GM19372 (cell line): ENCODE measurements around the gene TNP2.

ENCODE experiments used
- ATAC-seq: cut with Tn5 transposase; IDR thresholded peaks from one replicate; pipeline ENCODE4 v1.9.1; 2021; ENCODE audit warnings: mild to moderate bottlenecking, low read depth, moderate library complexity; ENCODE audit not compliant: unreplicated experiment

The TNP2 gene

DNA sequence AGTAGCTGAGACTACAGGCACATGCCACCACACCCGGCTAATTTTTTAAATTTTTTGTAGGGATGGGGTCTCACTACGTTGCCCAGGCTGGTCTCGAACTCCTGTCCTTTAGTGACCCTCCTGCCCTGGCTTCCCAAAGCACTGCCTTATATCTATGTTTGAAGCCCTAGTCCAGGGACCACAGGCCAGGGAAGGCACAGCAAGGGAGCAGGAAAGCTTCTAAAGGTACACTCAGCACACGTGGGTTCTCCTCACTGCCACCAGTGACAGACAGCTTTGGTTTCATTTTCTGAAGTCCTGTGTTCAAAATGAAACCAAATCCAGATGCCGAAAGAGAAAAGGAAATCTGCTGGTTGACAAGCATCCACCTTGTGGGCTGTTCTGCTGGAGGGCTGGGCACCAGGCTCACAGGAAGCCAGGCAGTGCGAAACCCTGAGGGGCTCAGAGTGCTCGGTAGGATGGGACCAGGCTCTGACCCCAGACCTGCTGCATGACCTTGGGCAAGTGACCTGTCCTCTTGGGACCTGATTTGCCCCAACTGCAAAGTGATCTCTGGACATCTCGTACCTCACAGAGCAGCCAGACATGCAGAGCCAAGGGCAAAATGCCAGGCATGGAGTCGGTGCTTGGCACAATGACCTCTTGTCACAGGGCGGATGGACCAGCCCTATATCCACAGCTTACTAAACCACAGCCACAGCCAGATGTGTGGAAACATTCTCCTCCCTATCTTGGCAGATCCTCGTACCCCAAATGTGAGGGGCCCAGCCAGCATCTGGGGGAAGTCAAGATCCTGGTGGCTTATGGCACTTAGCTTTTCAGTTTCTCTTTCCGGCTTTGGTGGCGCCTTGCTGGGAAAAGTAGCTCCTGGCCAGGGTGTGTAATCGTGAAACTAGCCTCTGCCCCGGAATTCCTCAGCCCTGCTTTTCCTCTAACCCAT lies 10.3 kb downstream of the TNP2 start:
- no peak for ATAC-seq

DNA sequence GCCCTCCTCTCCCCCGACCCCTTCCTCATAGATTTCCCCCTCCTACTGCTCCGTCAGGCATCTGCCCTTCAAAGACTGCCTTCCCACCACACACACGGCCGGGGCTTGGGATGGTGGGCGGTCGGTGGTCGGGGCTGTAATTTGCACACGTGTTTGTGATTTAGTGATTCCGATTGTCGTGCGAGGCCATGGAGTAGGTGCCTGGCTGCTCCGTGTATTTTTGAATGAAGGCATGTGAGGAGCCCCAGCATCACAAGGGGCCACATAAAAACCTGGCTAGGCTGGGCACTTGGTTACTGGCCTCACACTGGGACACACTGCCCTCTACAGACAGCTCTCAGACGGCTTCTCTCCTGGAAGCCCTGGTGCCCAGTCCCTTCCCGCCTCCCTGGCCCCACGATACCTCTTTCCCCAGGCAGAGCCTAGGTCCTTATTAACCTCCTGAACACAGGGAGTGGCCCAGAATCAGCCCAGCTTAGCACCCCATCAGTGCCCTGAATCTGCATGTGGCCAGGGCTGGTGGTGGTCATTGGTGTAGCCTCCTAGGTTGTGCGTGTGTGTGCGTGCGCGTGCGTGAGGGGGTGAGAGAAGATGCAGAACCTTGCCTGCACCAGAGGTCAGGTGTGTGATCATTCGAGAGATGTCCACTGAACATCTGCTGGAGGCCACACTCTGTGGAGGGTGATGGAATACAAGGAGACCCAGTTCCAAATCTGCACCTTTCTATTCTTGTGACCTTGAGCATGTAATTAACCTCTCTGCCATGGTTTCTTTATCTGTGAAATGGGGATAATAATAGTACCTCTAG lies 11.8 kb downstream of the TNP2 start:
- ATAC-seq = no peak

DNA sequence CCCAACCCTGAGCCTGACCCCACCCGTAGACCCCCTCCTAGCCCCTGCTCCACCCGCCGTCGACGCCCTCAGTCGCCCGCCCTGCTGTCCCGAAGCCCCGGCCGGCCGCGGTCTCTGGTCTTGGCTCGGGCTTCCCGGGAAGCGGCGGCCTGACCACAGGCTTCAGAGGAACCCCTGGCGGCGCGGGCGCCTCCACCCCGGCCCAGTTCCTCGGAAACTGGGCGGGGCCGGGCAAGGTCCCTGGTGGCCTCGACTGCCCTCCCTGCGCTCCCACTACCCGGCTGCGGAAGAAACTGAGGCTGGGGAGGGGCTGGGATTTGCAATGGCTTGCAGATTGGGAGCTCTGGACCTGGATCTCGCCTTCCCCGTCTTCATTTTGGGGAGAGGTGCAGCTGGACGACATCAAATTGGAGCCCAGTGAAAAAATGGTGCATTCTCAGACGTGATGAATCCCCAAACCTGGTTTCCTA lies 12.4 kb downstream of the TNP2 start:
- ATAC-seq = no peak

GRCh38 chr16:11255737-11256660 lies 13.1 kb downstream of the TNP2 start, which contains the start of gene SOCS1:
Gene SOCS1, minus strand, starts transcription at chr16:11256204. Its CDS starts 726 bp downstream, at chr16:11255478.
- ATAC-seq = peak; percentile 52

DNA sequence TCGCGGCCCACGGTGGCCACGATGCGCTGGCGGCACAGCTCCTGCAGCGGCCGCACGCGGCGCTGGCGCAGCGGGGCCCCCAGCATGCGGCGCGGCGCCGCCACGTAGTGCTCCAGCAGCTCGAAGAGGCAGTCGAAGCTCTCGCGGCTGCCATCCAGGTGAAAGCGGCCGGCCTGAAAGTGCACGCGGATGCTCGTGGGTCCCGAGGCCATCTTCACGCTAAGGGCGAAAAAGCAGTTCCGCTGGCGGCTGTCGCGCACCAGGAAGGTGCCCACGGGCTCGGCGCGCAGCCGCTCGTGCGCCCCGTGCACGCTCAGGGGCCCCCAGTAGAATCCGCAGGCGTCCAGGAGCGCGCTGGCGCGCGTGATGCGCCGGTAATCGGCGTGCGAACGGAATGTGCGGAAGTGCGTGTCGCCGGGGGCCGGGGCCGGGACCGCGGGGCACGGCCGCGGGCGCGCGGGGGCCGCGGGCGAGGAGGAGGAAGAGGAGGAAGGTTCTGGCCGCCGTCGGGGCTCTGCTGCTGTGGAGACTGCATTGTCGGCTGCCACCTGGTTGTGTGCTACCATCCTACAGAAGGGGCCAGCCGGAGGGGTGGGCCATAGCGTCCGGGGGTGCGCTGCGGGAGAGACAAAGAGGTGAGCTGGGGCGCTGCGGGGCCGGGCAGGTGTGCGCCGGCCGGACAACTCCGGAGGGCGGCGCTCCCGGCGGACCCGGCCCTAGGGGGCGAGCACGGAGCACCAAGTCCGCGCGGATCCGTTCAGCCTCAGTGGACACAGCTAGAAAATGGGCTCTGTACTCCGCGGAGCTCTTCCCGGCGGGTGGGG lies 14.0 kb downstream of the TNP2 start:
- ATAC-seq = peak; percentile 0

- no peak for ATAC-seq
These were observed 14.9 kb downstream of the TNP2 start for GRCh38 chr16:11253995-11254912.

GRCh38 chr16:11253009-11253994 lies 15.8 kb downstream of the TNP2 start:
- no peak for ATAC-seq

DNA sequence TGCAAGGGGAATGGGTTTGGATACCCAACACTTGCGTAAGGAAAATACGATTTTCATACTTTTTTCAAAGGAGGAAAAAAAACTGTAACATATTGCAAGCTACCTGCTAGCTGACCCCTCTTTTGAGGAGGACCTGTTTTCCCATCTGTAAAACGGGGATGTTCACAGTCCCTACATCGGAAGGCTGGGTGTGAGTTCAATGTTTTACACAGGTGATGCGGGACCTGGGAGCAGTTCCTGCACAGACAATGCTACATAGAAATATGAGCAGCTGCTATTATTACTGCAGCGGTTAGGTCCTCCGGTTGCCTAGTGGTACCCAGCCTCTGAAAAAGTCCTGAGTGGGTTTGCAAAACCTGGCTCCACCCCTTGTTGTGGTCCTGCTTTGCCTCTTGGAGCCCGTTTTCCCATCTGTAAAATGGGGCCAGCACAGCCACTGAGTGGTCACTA lies 16.6 kb downstream of the TNP2 start:
- no peak for ATAC-seq

DNA sequence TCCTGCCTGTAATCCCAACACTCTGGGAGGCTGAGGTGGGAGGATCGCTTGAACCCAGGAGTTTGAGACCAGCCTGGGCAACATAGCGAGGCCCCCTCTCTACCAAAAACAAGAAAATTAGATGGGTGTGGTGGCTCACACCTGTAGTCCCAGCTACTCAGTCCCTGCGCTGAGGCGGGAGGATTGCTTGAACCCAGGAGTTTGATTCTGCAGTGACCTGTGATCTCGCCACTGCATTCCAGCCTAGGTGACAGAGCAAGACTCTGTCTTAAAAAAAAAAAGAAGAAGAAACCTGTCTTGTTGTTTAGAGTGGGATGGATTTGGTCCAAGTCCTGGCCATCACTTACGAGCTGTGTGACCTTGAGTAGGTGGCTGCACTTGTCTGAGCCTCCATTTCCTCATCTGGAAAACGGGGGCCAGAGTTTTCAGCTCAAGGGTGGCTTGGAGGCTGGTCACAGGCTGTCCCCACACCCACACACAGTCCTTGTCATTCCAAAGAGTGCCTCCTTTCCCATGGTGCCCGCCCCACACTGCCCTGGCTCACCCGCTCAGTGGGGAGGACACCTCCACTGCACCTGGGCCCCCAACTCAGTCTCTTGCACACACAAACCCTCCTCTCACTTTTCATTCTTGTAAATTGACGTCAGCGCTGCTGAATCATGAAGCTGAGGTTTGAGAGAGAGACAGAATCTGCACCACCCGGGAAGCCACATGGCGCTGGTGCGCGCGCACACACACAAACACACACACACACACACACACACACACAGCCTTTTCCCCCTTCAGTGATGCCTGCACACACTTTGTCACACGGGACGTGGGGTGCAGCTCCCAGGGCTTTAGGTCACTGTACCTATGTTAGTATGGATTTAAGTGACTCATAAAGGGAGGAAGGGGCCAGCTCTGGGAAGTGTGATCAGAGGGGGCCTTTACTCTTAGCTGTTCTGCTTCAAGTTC lies 17.3 kb downstream of the TNP2 start:
- ATAC-seq = no peak

GRCh38 chr16:11250786-11251524 lies 18.2 kb downstream of the TNP2 start:
- ATAC-seq = no peak

DNA sequence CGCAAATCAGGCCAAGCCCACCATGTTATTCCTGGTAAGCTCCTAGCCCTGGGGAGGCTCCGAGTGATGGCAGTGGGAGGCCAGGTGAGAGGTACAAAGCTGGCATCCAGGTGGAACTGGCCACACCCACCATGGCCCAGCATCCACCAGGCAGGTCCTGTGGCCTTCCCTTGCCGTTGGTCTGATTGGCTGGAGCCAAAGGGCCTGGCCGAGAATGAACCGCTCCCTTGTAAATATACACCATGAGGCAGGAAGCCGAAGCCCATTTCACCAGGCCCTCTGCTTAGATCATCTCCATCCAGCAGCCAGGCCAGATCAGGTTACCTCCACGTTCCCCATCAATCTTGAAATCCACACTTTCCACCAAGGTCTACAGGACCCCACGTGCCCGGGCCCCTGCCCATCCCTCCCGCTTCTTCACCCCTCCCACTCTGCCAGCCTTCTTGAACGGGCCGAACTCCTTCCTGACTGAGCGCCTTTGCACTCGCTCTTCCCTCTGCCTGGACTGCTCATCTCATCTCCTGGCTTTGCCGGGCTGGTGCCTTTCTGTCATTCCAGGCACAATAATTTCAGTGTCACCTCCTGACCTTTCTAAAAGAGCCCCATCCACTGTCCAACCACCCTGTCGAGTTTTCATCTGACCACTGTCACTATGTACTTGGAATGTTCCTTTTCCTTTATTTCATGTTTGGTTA lies 18.9 kb downstream of the TNP2 start:
- no peak for ATAC-seq

DNA sequence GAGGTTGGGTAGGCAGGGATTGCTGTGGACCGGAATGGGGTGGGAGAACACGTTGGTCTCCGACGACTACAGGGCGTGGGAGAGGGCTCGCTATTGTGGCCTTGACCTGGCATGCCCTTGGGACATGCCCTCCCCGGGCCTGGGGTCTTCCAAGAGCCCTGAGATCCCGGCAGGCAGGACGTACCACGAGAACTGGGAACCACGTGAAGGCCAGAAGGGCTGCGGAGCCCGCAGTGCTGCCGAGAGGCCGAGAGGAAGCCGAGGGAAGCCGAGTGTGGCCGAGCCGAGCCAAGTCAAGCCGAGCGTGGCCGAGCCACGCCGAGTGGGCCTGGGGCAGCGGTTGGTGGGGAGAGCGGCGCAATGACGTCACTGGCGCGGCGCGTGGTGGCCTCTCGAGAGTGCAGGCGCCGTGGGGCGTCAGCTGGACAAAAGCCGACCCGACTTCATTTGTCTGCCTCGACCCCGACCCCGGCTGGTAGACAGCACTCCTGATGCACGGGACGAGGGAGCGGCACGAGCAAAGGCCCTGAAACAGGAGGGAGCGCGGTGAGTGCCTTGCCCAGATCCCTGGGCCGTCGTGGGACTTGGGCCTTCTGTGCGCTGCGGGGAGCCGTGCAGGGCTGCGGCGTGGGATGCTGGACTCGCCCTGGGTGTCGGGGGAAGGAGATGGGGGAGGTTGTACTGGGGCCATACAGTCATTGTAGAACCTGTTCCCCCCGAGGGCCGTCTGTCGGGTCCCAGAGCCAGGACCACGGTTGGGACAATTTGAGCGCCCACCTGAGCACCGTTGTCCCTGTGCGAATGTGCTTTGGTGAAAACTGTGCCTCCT lies 19.7 kb downstream of the TNP2 start:
- ATAC-seq = no peak

DNA sequence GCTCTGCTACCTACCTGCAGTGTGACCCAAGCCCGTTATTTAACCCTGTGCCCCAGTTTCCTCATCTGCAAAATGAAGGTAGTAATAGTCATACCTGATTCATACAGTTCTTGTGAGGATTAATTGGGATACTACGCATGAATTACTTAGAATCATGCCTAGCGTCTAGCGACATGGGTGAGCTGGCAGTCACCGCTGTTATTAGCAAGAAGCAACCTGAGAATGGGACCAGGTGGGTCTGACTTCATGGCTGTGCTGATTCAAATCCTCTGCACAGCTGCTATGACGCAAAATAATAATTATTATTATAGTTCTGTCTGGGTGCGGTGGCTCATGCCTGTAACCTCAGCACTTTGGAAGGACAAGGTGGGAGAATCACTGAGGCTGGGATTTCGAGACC lies 21.0 kb downstream of the TNP2 start:
- ATAC-seq = no peak

DNA sequence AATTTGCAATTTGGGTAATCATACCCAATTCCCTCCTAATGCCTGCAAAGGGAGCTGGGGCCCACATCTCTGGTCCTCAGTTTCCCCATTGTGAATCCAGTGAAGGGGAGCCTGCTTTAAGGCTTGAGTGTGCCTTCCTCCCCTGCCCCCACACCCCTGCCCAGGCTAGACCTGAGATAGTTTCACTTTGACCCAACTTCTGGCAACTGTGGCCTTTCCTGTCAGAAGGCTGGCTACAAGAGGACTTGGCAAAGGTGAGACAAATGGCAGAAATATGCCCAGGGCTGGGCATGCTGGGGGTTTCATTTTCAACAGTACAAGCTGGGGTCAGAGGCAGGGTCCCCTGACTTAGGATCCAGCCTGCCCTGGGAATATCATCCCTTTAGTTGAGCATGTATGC lies 23.1 kb downstream of the TNP2 start:
- ATAC-seq = no peak
